Measurements from ENCODE around the gene MMP14. TPM values are rescaled to one million over a fixed set of nuclear protein-coding genes. Genes with fewer than 3 reads are reported as not detected.

Gene MMP14
- total and polyA plus RNA-seq, 11 donors, result 14.0 to 90.6 (median 24.8) TPM

DNA sequence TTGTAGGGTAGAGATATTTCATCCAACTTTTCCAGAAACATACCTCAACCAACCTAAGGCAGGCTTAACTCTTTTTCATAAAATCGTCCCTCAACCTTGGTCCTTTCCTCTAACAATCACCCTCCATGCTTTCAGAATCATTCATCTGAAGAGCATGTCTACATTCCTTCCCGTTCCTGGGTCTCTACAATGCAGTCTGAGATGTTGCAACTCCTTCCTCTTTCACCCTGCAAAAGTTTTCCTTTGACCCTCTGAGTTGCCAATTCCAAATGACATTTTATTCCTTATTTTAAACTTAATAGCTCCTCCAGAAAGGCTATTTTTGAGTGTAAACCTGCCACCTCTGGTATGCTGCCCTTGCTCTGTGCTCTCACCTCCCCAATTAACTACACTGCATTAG lies 37.9 kb upstream of the MMP14 start:
- WGBS, 4 donors, result 58 to 68% (median 65%) methylated on average over 2 of the region's 2 CpGs
- Histone ChIP-seq H3K4me1 (peaks cover 0 to 56% (median 0%) of the 10 kb centered on the region in 12 donors), H3K27ac (peak overlapping the region in 1 of 12 donors; percentile 79)

DNA sequence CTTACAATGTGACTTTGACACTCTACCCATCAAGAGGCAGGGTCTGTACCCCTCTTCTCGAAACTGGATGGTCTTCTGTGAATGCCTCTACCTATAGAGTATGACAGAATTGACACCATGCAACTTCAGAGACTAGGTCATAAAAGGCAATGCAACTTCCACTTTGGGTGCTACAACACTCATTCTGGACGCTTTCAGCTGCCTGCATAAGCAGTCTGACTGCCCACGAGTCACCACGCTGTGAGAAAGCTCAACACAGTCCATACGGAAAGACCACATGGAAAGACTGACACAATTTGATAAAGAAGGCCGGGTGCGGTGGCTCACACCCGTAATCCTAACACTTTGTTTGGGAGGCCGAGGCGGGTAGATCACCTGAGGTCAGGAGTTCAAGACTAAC lies 36.0 kb upstream of the MMP14 start:
- Histone ChIP-seq H3K4me3 (no peak overlapping the region), H3K9me3 (no peaks in the 10 kb centered on the region), H3K36me3 (no peaks in the 10 kb centered on the region), H3K27ac (no peak overlapping the region), H3K4me1 (peaks cover 0 to 71% (median 0%) of the 10 kb centered on the region in 12 donors), H3K27me3 (no peaks in the 10 kb centered on the region)
- no peak for ATAC-seq
- intact Hi-C loops (cut with DNase I), result no loop called here
- WGBS, 4 donors, result 91 to 95% (median 92%) methylated on average over 10 of the region's 10 CpGs
- TF ChIP-seq POLR2A (IDR thresholded peaks at IDR 0.05) (no peak), CTCF (IDR thresholded peaks at IDR 0.05) (no peak)
- DNase-seq, result no peak

More for the DNA sequence above, 37.9 kb upstream of the MMP14 start:
- no peaks in the 10 kb centered on the region for H3K9me3 ChIP-seq
- peak overlapping the region in 1 of 12 donors; percentile 2 for H3K4me3 ChIP-seq
- DNase-seq (no peak), ATAC-seq (peak in 2 of 4 donors; percentile 30 to 45)
- intact Hi-C loops (cut with DNase I), result no loop called here
- H3K36me3 ChIP-seq, result no peaks in the 10 kb centered on the region
- TF ChIP-seq POLR2A (IDR thresholded peaks at IDR 0.05), result no peak
- no peak for TF ChIP-seq CTCF (IDR thresholded peaks at IDR 0.05)
- H3K27me3 ChIP-seq, result no peaks in the 10 kb centered on the region

DNA sequence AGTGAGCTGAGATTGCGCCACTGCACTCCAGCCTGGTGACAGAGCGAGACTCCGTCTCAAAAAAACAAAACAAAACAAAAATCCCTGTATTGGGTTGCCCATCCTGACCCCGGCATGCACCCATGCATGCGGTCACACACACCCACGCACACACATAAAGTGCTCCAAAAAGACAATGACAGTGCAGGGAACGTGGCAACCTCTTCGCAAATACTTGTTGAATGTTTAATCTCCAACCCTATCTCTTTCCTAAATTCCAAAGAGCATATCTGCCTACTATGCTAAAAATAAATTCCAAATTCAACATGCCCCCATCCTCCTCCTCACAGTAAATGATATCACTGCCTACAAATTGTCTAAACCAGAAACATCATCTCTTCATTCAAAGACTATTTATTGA lies 34.7 kb upstream of the MMP14 start:
- TF ChIP-seq CTCF (IDR thresholded peaks at IDR 0.05), result no peak
- TF ChIP-seq POLR2A (IDR thresholded peaks at IDR 0.05), result no peak
- WGBS, 4 donors, result 70 to 83% (median 77%) methylated on average over 8 of the region's 8 CpGs
- H3K9me3 ChIP-seq, result no peaks in the 10 kb centered on the region
- no peak for ATAC-seq
- H3K4me1 ChIP-seq, result peaks cover 0 to 71% (median 0%) of the 10 kb centered on the region in 12 donors
- H3K4me3 ChIP-seq, result no peak overlapping the region
- no peak for DNase-seq
- intact Hi-C loops (cut with DNase I), result no loop called here
- no peaks in the 10 kb centered on the region for H3K27me3 ChIP-seq
- H3K36me3 ChIP-seq, result no peaks in the 10 kb centered on the region
- no peak overlapping the region for H3K27ac ChIP-seq

DNA sequence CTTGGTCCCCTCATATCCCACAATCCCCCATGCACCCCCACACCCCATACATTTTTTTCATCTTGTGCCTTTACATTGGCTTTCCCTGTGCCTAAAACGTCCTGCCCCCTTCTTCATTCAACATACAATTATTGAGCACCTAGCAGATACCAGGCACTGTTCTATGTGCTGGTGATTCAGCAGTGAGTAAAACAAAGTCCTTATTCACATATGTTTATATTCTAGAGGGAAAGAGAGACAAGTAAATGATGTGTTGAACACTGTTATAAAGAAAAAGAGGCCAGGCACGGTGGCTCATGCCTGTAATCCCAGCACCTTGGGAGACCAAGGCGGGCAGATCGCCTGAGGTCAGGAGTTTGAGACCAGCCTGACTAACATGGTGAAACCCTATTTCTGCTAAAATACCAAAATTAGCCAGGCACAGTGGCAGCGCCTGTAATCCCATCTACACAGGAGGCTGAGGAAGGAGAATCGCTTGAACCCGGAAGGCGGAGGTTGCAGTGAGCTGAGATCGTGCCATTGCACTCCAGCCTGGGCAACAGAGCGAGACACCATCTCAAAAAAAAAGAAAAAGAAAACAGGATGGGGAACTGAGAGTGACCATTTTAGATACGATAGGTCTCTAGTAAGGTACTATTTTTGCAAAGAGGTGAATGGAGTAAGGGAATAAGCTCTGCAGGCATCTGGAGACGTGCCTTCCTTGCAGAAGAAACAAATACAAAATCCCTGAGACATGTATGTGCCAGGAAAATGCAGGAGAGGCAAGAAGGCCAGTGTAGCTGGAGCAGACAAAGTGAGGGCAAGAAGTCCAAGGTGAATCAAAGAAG lies 33.3 kb upstream of the MMP14 start:
- Histone ChIP-seq H3K9me3 (no peaks in the 10 kb centered on the region), H3K4me1 (peaks cover 0 to 63% (median 0%) of the 10 kb centered on the region in 12 donors), H3K36me3 (no peaks in the 10 kb centered on the region), H3K4me3 (no peak overlapping the region), H3K27me3 (no peaks in the 10 kb centered on the region), H3K27ac (no peak overlapping the region)
- ATAC-seq (no peak), DNase-seq (no peak)
- intact Hi-C loops (cut with DNase I), result no loop called here
- WGBS, 4 donors, result 84 to 87% (median 87%) methylated on average over 12 of the region's 12 CpGs
- TF ChIP-seq POLR2A (IDR thresholded peaks at IDR 0.05), result no peak
- TF ChIP-seq CTCF (IDR thresholded peaks at IDR 0.05), result no peak

All from heart left ventricle (tissue), 16 donors.